Heart right ventricle (tissue), 16 donors: ENCODE results near the gene CHD9. TPM values are rescaled to one million over a fixed set of nuclear protein-coding genes. Genes with fewer than 3 reads are reported as not detected.
"Not testable (repeated sequence)": the region's sequence is repeated elsewhere in the genome, so short reads cannot be mapped to it uniquely, and the experiment has no call there.

Source experiments
- ATAC-seq, 8 donors: fragments of 200-7000 bp; cut with Tn5 transposase; one replicate each; pipeline ENCODE4 v1.9.1; 2020; ENCODE audit warnings: mild to moderate bottlenecking in 8 of 8, moderate library complexity in 8 of 8, moderate number of reproducible peaks in 1 of 8
- DNase-seq, 2 donors: peaks; one replicate each; pipeline ENCODE4 v3.0.0-alpha.2; 2020
- H3K27ac ChIP-seq, 10 donors: fragments of 200-600 bp; sonication (generic) in 2 of 10; one replicate each; pipeline versions ENCODE4 v1.5.0 to v1.8.0; 2020 to 2022; ENCODE audit warnings: mild to moderate bottlenecking in 3 of 10
- H3K27me3 ChIP-seq, 7 donors: fragments of 200-600 bp; one replicate each; pipeline ENCODE4 v1.8.0; 2021 to 2022; ENCODE audit warnings: mild to moderate bottlenecking in 2 of 7
- H3K36me3 ChIP-seq, 9 donors: fragments of 200-600 bp; sonication (generic) in 1 of 9; one replicate each; pipeline versions ENCODE4 v1.5.0 to v1.8.0; 2020 to 2022; ENCODE audit warnings: mild to moderate bottlenecking in 2 of 9
- H3K4me1 ChIP-seq, 9 donors: fragments of 200-600 bp; sonication (generic) in 1 of 9; one replicate each; pipeline versions ENCODE4 v1.5.0 to v1.8.0; 2020 to 2022; ENCODE audit warnings: mild to moderate bottlenecking in 4 of 9
- H3K4me3 ChIP-seq, 10 donors: fragments of 200-600 bp; sonication (generic) in 2 of 10; one replicate each; pipeline versions ENCODE4 v1.5.0 to v1.8.0; 2020 to 2022; ENCODE audit warnings: mild to moderate bottlenecking in 7 of 10, moderate library complexity in 2 of 10
- H3K9me3 ChIP-seq, 11 donors: fragments of 200-600 bp in 10 of 11; sonication (generic) in 2 of 11; one replicate each; pipeline versions ENCODE4 v1.5.0 to v1.8.0; 2013 to 2022; ENCODE audit warnings: mild to moderate bottlenecking in 2 of 11, control low read depth in 1 of 11, moderate library complexity in 1 of 11
- WGBS, 2 donors: extraction: QIAGEN DNeasy Blood & Tissue Kit; methylation state at CpG; one replicate each; pipeline ENCODE4 v1.1.7; 2013; ENCODE audit warnings: inconsistent platforms in 1 of 2; 5-methylcytosine and 5-hydroxymethylcytosine counted together
- intact Hi-C, 10 donors: fragments of 100-400 bp; cut with DNase I; formaldehyde crosslinking; loops; one replicate each; pipeline versions ENCODE4 v1.11.1 to v1.14.2; 2022
- polyA plus RNA-seq, 2 donors: library from polyadenylated mRNA; stranded (reverse); fragments of 200-250 nt; gene quantifications; one replicate each; pipeline ENCODE4 v1.2.3, GENCODE V29; 2013
- total RNA-seq, 10 donors: library from RNA; stranded (reverse); fragmentation: NEBNext Ultra II Directional in 3 of 10; extraction: Animal tissue kit (Norgen Biotek cat#: 25700) in 3 of 10; gene quantifications; one replicate each; pipeline versions ENCODE4 v1.2.1 to v1.2.4, GENCODE V29; 2021 to 2023
- TF ChIP-seq, protein P1 (sequence below), 9 donors: fragments of 200-600 bp; sonication (generic) in 2 of 9; IDR thresholded peaks; one replicate each; pipeline versions ENCODE4 v1.5.0 to v1.8.0; 2021 to 2022; ENCODE audit warnings: antibody characterized with exemption in 9 of 9, mild to moderate bottlenecking in 5 of 9, moderate library complexity in 1 of 9
- donor health status: Arrhythmogenic right ventricular cardiomyopathy.
- donor health status: ischemic (EF 13 %, LVEDD 7.1; RV severe dilation, severe dysfunction).
- donor health status: healthy with polysubstance abuse.
- donor health status: DM: no; HTN: yes; CAD: no.
- donor health status: DM: no; HTN: no; CAD: no.
- donor health status: ischemic (EF 25% LVEDD 6.9; RV normal size, moderate dysfunction).
- donor health status: ischemic (EF 25% LVEDD 5.7; RV mildly dilated, moderate dysfunction).
- donor health status: healthy.
- donor health status: DM: yes; HTN: yes; CAD: no.
- donor health status: Ischemic cardiomyopathy.
- donor health status: ischemic (EF 35%, LVEDD 5.7; RV mildly dilated, moderate dysfunction).
- donor health status: nonischemic (EF 11% LVEDD 7.7; RV severe dilation, severe dysfunction).
- donor health status: DM: yes; HTN: yes; CAD: no.
- donor health status: PGD.
- donor health status: ischemic (EF 29% LVEDD 5.4; RV normal size, mild dysfunction).
- donor health status: nonischemic (EF 23%, LVEDD 6.1; RV moderate dilation, normal function).

CHD9 gene
- total and polyA plus RNA-seq, 12 donors, result 7.0 to 58.4 (median 44.6) TPM

DNA sequence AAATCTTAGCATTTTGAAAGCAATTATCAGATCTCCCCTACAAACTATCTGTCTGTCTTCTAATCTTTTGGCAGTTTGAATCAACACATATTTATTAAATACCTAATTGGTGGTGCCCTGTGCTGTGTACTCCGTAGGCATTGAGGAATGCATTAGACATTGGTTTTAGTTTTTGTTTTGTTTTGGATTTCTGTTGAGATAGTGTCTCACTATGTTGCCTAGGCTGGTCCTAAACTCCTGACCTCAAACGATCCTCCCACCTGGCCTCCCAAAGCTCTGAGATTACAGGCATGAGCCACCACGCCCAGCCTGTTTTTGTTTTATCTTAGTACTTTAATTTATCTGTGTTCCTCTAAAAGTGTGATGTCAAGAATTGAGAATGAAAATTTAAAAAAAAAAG, 254.7 kb downstream of the CHD9 start:
- DNase-seq (no peak), ATAC-seq (no peak)
- intact Hi-C loops, result no loop called here
- Histone ChIP-seq H3K36me3 (peaks cover 0 to 100% (median 82%) of the 10 kb centered on the region in 9 donors), H3K4me3 (no peak overlapping the region), H3K27me3 (no peaks in the 10 kb centered on the region), H3K4me1 (peaks cover 0 to 4% (median 0%) of the 10 kb centered on the region in 9 donors), H3K27ac (no peak overlapping the region), H3K9me3 (no peaks in the 10 kb centered on the region)
- TF ChIP-seq, protein P1, sequence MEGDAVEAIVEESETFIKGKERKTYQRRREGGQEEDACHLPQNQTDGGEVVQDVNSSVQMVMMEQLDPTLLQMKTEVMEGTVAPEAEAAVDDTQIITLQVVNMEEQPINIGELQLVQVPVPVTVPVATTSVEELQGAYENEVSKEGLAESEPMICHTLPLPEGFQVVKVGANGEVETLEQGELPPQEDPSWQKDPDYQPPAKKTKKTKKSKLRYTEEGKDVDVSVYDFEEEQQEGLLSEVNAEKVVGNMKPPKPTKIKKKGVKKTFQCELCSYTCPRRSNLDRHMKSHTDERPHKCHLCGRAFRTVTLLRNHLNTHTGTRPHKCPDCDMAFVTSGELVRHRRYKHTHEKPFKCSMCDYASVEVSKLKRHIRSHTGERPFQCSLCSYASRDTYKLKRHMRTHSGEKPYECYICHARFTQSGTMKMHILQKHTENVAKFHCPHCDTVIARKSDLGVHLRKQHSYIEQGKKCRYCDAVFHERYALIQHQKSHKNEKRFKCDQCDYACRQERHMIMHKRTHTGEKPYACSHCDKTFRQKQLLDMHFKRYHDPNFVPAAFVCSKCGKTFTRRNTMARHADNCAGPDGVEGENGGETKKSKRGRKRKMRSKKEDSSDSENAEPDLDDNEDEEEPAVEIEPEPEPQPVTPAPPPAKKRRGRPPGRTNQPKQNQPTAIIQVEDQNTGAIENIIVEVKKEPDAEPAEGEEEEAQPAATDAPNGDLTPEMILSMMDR (IDR thresholded peaks at IDR 0.05), result no peak
- WGBS, 2 donors, result 75 to 85% methylated on average over 3 of the region's 3 CpGs

DNA sequence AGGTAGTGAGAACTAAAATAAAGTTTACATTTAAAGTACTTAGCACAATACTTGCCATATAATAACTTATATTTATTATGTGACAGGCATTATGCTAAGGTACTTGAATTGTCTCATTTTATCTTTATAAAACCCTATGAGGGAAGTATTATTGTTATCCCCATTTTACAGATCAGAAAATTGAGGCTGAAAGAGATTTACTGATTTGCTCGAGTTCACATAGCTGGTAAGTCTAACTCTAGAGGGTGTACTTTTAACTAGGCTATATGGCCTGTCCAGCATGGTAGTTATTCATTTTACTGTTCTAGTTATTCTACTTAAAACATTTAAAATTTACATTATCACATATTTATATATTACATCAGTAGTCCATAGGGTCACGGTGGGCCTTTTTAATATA, 266.2 kb downstream of the CHD9 start:
- Histone ChIP-seq H3K27ac (no peak overlapping the region), H3K9me3 (no peaks in the 10 kb centered on the region), H3K36me3 (peaks cover 0 to 100% (median 78%) of the 10 kb centered on the region in 9 donors), H3K4me3 (no peak overlapping the region), H3K27me3 (no peaks in the 10 kb centered on the region), H3K4me1 (no peaks in the 10 kb centered on the region)
- DNase-seq, result no peak
- ATAC-seq, result no peak
- TF ChIP-seq, protein P1 (IDR thresholded peaks at IDR 0.05), result no peak
- intact Hi-C loops, result loop anchor here in 1 of 10 donors (10.0 kb wide), 1 partner anchor 124 kb away; no protein-coding TSS in a partner anchor
- WGBS, 2 donors, result 96 to 97% methylated on average over 2 of the region's 2 CpGs

DNA sequence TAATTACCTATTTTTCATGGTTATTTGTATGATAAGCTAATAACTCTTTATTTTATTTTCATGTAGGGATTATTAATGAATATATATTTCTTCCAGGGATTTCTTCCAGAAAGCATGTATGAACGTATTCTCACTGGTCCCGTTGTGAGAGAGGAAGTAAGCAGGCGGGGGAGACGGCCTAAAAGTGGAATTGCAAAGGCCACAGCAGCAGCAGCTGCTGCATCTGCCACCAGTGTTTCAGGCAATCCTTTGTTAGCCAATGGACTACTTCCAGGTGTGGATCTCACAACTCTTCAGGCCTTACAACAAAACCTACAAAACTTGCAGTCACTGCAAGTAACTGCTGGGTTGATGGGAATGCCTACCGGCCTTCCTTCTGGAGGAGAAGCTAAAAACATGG, 269.1 kb downstream of the CHD9 start:
- Histone ChIP-seq H3K36me3 (peaks cover 0 to 95% (median 56%) of the 10 kb centered on the region in 9 donors), H3K4me3 (no peak overlapping the region), H3K27me3 (no peaks in the 10 kb centered on the region), H3K4me1 (no peaks in the 10 kb centered on the region), H3K27ac (no peak overlapping the region), H3K9me3 (no peaks in the 10 kb centered on the region)
- ATAC-seq (no peak), DNase-seq (no peak)
- intact Hi-C loops, result loop anchor here in 1 of 10 donors (10.0 kb wide), 1 partner anchor 121 kb away; no protein-coding TSS in a partner anchor
- TF ChIP-seq, protein P1 (IDR thresholded peaks at IDR 0.05), result no peak
- 78 to 79% methylated on average over 5 of the region's 5 CpGs for WGBS, 2 donors

DNA sequence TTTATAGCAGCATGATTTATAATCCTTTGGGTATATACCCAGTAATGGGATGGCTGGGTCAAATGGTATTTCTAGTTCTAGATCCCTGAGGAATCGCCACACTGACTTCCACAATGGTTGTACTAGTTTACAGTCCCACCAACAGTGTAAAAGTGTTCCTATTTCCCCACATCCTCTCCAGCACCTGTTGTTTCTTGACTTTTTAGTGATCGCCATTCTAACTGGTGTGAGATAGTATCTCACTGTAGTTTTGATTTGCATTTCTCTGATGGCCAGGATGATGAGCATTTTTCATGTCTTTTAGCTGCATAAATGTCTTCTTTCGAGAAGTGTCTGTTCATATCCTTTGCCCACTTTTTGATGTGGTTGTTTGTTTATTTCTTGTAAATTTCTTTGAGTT, 276.2 kb downstream of the CHD9 start:
- peaks cover 0 to 24% (median 6%) of the 10 kb centered on the region in 9 donors for H3K36me3 ChIP-seq
- H3K27ac ChIP-seq, DNase-seq, H3K4me3 ChIP-seq, ATAC-seq, H3K4me1 ChIP-seq, intact Hi-C loops, H3K27me3 ChIP-seq: not testable (repeated sequence)
- WGBS, 2 donors, result 94 to 95% methylated on average over 2 of the region's 3 CpGs
- H3K9me3 ChIP-seq, result peaks cover 0 to 16% (median 6%) of the 10 kb centered on the region in 11 donors

DNA sequence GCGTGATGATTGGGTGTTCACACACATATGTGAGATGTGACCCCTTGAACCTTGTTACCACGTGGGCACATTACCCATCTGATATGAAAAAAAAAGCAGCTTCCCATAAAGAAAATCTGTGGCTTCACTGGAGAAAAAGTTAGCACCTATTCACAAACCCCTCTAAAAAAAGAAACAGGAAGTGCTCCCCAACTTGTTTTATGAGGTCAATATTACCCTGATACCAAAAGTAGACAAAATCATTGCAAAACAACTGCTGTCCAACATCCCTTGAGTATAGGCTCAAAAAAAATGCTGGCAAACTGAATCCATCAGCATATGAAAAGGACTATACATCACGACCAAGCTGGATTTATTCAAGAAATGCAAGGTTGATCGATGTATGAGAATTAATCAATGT, 279.8 kb downstream of the CHD9 start:
- H3K36me3 ChIP-seq, result no peaks in the 10 kb centered on the region
- DNase-seq (no peak), ATAC-seq (no peak)
- H3K27ac ChIP-seq, result no peak overlapping the region
- no peaks in the 10 kb centered on the region for H3K27me3 ChIP-seq
- 61 to 68% methylated on average over 4 of the region's 4 CpGs for WGBS, 2 donors
- H3K4me3 ChIP-seq, result no peak overlapping the region
- H3K4me1 ChIP-seq, result no peaks in the 10 kb centered on the region
- TF ChIP-seq, protein P1 (IDR thresholded peaks at IDR 0.05), result no peak
- intact Hi-C loops, result no loop called here
- peaks cover 0 to 16% (median 6%) of the 10 kb centered on the region in 11 donors for H3K9me3 ChIP-seq
